GM19452 (cell line): ENCODE results near the gene COL8A1.

Experiments
- ATAC-seq: cut with Tn5 transposase; IDR thresholded peaks from one replicate; pipeline ENCODE4 v1.9.1; 2021; ENCODE audit not compliant: unreplicated experiment

The COL8A1 gene

GRCh38 chr3:99637368-99638111 lies 854 bp upstream of the COL8A1 start:
- ATAC-seq = no peak

GRCh38 chr3:99639579-99639978 lies 1.2 kb downstream of the COL8A1 start:
- ATAC-seq = no peak

GRCh38 chr3:99640214-99640851 lies 1.9 kb downstream of the COL8A1 start:
- no peak for ATAC-seq

- ATAC-seq = no peak
Observed at GRCh38 chr3:99641480-99641879, 3.1 kb downstream of the COL8A1 start.

GRCh38 chr3:99641982-99642381 lies 3.6 kb downstream of the COL8A1 start:
- ATAC-seq = no peak

- ATAC-seq = no peak
Observed at GRCh38 chr3:99644017-99644416, 5.6 kb downstream of the COL8A1 start.

- ATAC-seq = no peak
Observed at GRCh38 chr3:99644746-99645145, 6.4 kb downstream of the COL8A1 start.

- no peak for ATAC-seq
Observed at GRCh38 chr3:99645277-99646106, 7.1 kb downstream of the COL8A1 start.

GRCh38 chr3:99646107-99646435 lies 7.7 kb downstream of the COL8A1 start:
- ATAC-seq = no peak

- no peak for ATAC-seq
Observed at GRCh38 chr3:99647081-99647480, 8.7 kb downstream of the COL8A1 start.

- ATAC-seq = no peak
Observed at GRCh38 chr3:99648101-99648500, 9.7 kb downstream of the COL8A1 start.

GRCh38 chr3:99648516-99648915 lies 10.1 kb downstream of the COL8A1 start:
- no peak for ATAC-seq

GRCh38 chr3:99651531-99651930 lies 13.1 kb downstream of the COL8A1 start:
- ATAC-seq = no peak

- ATAC-seq = no peak
Observed at GRCh38 chr3:99656624-99657023, 18.2 kb downstream of the COL8A1 start.

- no peak for ATAC-seq
Observed at GRCh38 chr3:99658274-99658673, 19.9 kb downstream of the COL8A1 start.

- no peak for ATAC-seq
Observed at GRCh38 chr3:99659032-99659431, 20.6 kb downstream of the COL8A1 start.

- no peak for ATAC-seq
Observed at GRCh38 chr3:99659951-99660350, 21.6 kb downstream of the COL8A1 start.

- no peak for ATAC-seq
Observed at GRCh38 chr3:99662838-99663570, 24.6 kb downstream of the COL8A1 start.

- no peak for ATAC-seq
Observed at GRCh38 chr3:99663977-99664376, 25.6 kb downstream of the COL8A1 start.

GRCh38 chr3:99665017-99665416 lies 26.6 kb downstream of the COL8A1 start:
- ATAC-seq = no peak

GRCh38 chr3:99666201-99666600 lies 27.8 kb downstream of the COL8A1 start:
- ATAC-seq = no peak
